K562 (cell line): ENCODE data around the gene PLOD1. TPM values are rescaled to one million over a fixed set of nuclear protein-coding genes. Genes with fewer than 3 reads are reported as not detected.

Source experiments
- ATAC-seq: fragments of 200-7000 bp; cut with Tn5 transposase; 3 replicates; pipeline ENCODE4 v1.9.1; 2020; ENCODE audit warnings: moderate library complexity
- BruUV-seq: library from RNA; stranded (reverse); fragments of 400-500 nt; replicated peaks from 2 replicates; lab custom pipeline; 2021; lab: Mats Ljungman, UMichigan
- CTCF ChIA-PET: fragments of 300-600 bp; formaldehyde crosslinking; extraction: SDS; loops from one replicate; lab custom pipeline; 2021; ENCODE audit warnings: low intra/inter-chr PET ratio; lab: Yijun Ruan, JAX
- POLR2A ChIA-PET: fragments of 300-600, 350-650 bp; sonication (Branson Sonifier 250); formaldehyde crosslinking; extraction: SDS; loops from one replicate; lab custom pipeline; 2021; ENCODE audit warnings: antibody characterized with exemption, inconsistent platforms; lab: Yijun Ruan, JAX
- DNase-seq, 4 experiments: peaks; one replicate each; pipeline versions ENCODE4 v3.0.0 to v3.0.0-alpha.2; 2011 to 2018; ENCODE audit warnings: low spot score in 3 of 4, mixed read lengths in 3 of 4; ENCODE audit errors: extremely low read depth in 1 of 4
- FAIRE-seq: peaks from 2 replicates; lab custom pipeline; 2011; peaks lifted over from hg19 to GRCh38; lab: Jason Lieb, UNC
- H2AFZ ChIP-seq: 2 replicates; pipeline ENCODE4 v1.6.0; 2011; ENCODE audit warnings: low read depth, low read length, control low read depth, inconsistent platforms
- H3K27ac ChIP-seq: fragments of 200-600 bp; 3 replicates; pipeline ENCODE4 v1.8.0; 2011; ENCODE audit warnings: low read depth, mild to moderate bottlenecking, control low read depth, inconsistent platforms, low read length, moderate library complexity, mixed read lengths; ENCODE audit errors: extremely low read depth
- H3K27me3 ChIP-seq, 2 experiments: fragments of 300-600 bp in 1 of 2; 2 replicates in 1 of 2; 3 replicates in 1 of 2; pipeline versions ENCODE4 v1.6.0 to v1.8.0; 2011; ENCODE audit warnings: inconsistent platforms in 2 of 2, low read length in 2 of 2, mild to moderate bottlenecking in 1 of 2, mixed read lengths in 1 of 2, moderate library complexity in 1 of 2; ENCODE audit not compliant: control insufficient read depth in 2 of 2, insufficient read depth in 2 of 2
- H3K36me3 ChIP-seq: fragments of 300-600 bp; 3 replicates; pipeline ENCODE4 v1.8.0; 2011; ENCODE audit warnings: mild to moderate bottlenecking, low read length, inconsistent platforms; ENCODE audit not compliant: control insufficient read depth, insufficient read depth
- H3K4me1 ChIP-seq, 2 experiments: fragments of 200-600 bp in 1 of 2; replicated peaks in 1 of 2; 2 replicates in 1 of 2; 3 replicates in 1 of 2; pipeline versions ENCODE4 v1.5.1 to v1.8.0; 2011; ENCODE audit warnings: inconsistent platforms in 2 of 2, low read length in 2 of 2, mild to moderate bottlenecking in 1 of 2, mixed read lengths in 1 of 2, moderate library complexity in 1 of 2; ENCODE audit not compliant: control insufficient read depth in 2 of 2, insufficient read depth in 2 of 2
- H3K4me2 ChIP-seq: 2 replicates; pipeline ENCODE4 v1.6.1; 2011; ENCODE audit warnings: low read length, control low read depth, inconsistent platforms, mixed read lengths; ENCODE audit not compliant: insufficient read depth
- H3K4me3 ChIP-seq: fragments of 200-600 bp; sonication (generic), shearing (Covaris generic); 2 replicates; pipeline ENCODE4 v1.5.1; 2016; ENCODE audit warnings: control low read depth, inconsistent platforms
- H3K79me2 ChIP-seq: fragments of 200-600 bp; 3 replicates; pipeline ENCODE4 v1.8.0; 2011; ENCODE audit warnings: low read length, inconsistent platforms; ENCODE audit not compliant: control insufficient read depth, insufficient read depth
- H3K9ac ChIP-seq, 2 experiments: 2 replicates each; pipeline versions ENCODE4 v1.6.0 to v1.6.1; 2011; ENCODE audit warnings: low read depth in 2 of 2, low read length in 2 of 2, control low read depth in 1 of 2, inconsistent platforms in 1 of 2, mild to moderate bottlenecking in 1 of 2, mixed read lengths in 1 of 2; ENCODE audit not compliant: insufficient read depth in 1 of 2
- H3K9me1 ChIP-seq: one replicate; pipeline ENCODE4 v1.6.0; 2011; ENCODE audit warnings: inconsistent platforms, mild to moderate bottlenecking, low read length, moderate library complexity; ENCODE audit not compliant: control insufficient read depth, insufficient read depth
- H3K9me3 ChIP-seq: replicated peaks from 2 replicates; pipeline ENCODE4 v1.5.1; 2011; ENCODE audit warnings: low read depth, low read length, inconsistent platforms; ENCODE audit not compliant: control insufficient read depth, insufficient read depth
- H4K20me1 ChIP-seq: replicated peaks from 2 replicates; pipeline ENCODE4 v1.6.1; 2011; ENCODE audit warnings: low read length, inconsistent platforms, mixed read lengths; ENCODE audit not compliant: control insufficient read depth, insufficient read depth
- HINFP ChIP-seq: fragments of 450-650 bp; conservative IDR thresholded peaks from 2 replicates; pipeline ENCODE4 v1.6.1; 2016; ENCODE audit warnings: missing genetic modification characterization, low read depth, mild to moderate bottlenecking, control low read depth, missing compliant biosample characterization
- PKNOX1 ChIP-seq: fragments of 450-650 bp; IDR thresholded peaks from 2 replicates; pipeline ENCODE4 v1.6.1; 2016
- ZFP36 ChIP-seq: fragments of 150-350 bp; IDR thresholded peaks from 2 replicates; pipeline ENCODE4 v1.6.1; 2018; ENCODE audit warnings: low read length, low read depth; ENCODE audit not compliant: partially characterized antibody
- ZNF311 ChIP-seq: fragments of 250-450 bp; sonication (Bioruptor Pico); IDR thresholded peaks from 2 replicates; pipeline ENCODE4 v1.4.0; 2020; ENCODE audit warnings: mild to moderate bottlenecking, moderate library complexity
- WGBS: fragments of 100-300 bp; shearing (Covaris generic); methylation state at CpG from one replicate; pipeline ENCODE4 v1.1.6; 2016; ENCODE audit warnings: low coverage, mixed read lengths; ENCODE audit not compliant: insufficient coverage; ENCODE audit errors: missing lambda C conversion rate; 5-methylcytosine and 5-hydroxymethylcytosine counted together
- in situ Hi-C: fragments of 300-500 bp; cut with MboI; formaldehyde crosslinking; loops from 4 replicates; pipeline ENCODE4 v1.15.0; 2018; ENCODE audit warnings: inconsistent platforms, mixed read lengths
- intact Hi-C: fragments of 100-400 bp; cut with micrococcal nuclease; formaldehyde crosslinking; loops from 2 replicates; pipeline ENCODE4 v1.14.2; 2022
- polyA plus RNA-seq, 8 experiments: library from polyadenylated mRNA; depleted of rRNA in 4 of 8; stranded (reverse) in 5 of 8; unstranded in 3 of 8; fragments of >200 nt; fragmentation: Nextera tagmentation in 2 of 8; fragmentation: Illumina TruSeq in 1 of 8; extraction: Ambion mirVana in 2 of 8; extraction: Trizol in 1 of 8; gene quantifications; 2 replicates each; pipeline versions ENCODE4 v1.2.1 to v1.2.3, GENCODE V29; 2011 to 2014; ENCODE audit warnings: inconsistent platforms in 1 of 8, missing spikeins in 1 of 8
- total RNA-seq, 7 experiments: library from RNA; depleted of rRNA in 6 of 7; stranded (reverse); fragments of >200 nt in 6 of 7; fragmentation: Illumina TruSeq in 2 of 7; extraction: Trizol in 2 of 7; gene quantifications; 2 replicates each; pipeline versions ENCODE4 v1.2.1 to v1.2.3, GENCODE V29; 2011 to 2021; ENCODE audit warnings: low replicate concordance in 1 of 7

The PLOD1 gene
- total and polyA plus RNA-seq, 9 of the 15 experiments (the other 6 are each of a cell fraction or from before 2014, with no cell fraction given) = 16.6 to 90.8 (median 52.7) TPM

GRCh38 chr1:11960715-11961114 lies 26.2 kb downstream of the PLOD1 start:
- Histone ChIP-seq H3K4me1 (peaks cover 0 to 10% of the 10 kb centered on the region in 2 experiments; a peak in 1 of 5 replicates), H3K27ac (no peak overlapping the region), H3K9ac (peak overlapping the region in 1 of 2 experiments; percentile 82; a peak in 2 of 4 replicates)
- no peak for DNase-seq
- ChIA-PET POLR2A (interaction anchor here (15.9 kb wide), 1 partner anchor 51 kb away, joined by 112 read pairs; no protein-coding TSS in a partner anchor), CTCF (no interaction called here)
- WGBS = 86% methylated on average over 6 of the region's 6 CpGs
- TF ChIP-seq HINFP (tag) (no peak), ZNF311 (no peak), ZFP36 (peak; percentile 56), PKNOX1 (peak; percentile 48; the same call in 1 of the 2 replicates)
- TF ChIP-seq, all 486 proteins: peak for 2
- Histone ChIP-seq H3K27me3 (no peaks in the 10 kb centered on the region), H3K79me2 (no peaks in the 10 kb centered on the region), H3K9me1 (no peaks in the 10 kb centered on the region), H4K20me1 (peaks cover 4% of the 10 kb centered on the region; the same call in 1 of the 2 replicates), H2AFZ (no peak overlapping the region), H3K36me3 (peaks cover 82% of the 10 kb centered on the region; the same call in 2 of the 3 replicates), H3K9me3 (no peaks in the 10 kb centered on the region), H3K4me3 (no peak overlapping the region), H3K4me2 (no peak overlapping the region)
- no peak for ATAC-seq
- in situ Hi-C loops (loop anchor here (5.0 kb wide), 1 partner anchor 48 kb away; no protein-coding TSS in a partner anchor), intact Hi-C loops (no loop called here)
- no TSS peak for BruUV-seq
- no peak for FAIRE-seq
